ENCODE measurements around the gene OR1C1. TPM values are rescaled to one million over a fixed set of nuclear protein-coding genes. Genes with fewer than 3 reads are reported as not detected.
"Not testable (repeated sequence)": the region's sequence is repeated elsewhere in the genome, so short reads cannot be mapped to it uniquely, and the experiment has no call there.

Gene OR1C1
- total RNA-seq, 5 donors from 2014 or later (not counting 1 experiment from before 2014, with no cell fraction given) = not detected

DNA sequence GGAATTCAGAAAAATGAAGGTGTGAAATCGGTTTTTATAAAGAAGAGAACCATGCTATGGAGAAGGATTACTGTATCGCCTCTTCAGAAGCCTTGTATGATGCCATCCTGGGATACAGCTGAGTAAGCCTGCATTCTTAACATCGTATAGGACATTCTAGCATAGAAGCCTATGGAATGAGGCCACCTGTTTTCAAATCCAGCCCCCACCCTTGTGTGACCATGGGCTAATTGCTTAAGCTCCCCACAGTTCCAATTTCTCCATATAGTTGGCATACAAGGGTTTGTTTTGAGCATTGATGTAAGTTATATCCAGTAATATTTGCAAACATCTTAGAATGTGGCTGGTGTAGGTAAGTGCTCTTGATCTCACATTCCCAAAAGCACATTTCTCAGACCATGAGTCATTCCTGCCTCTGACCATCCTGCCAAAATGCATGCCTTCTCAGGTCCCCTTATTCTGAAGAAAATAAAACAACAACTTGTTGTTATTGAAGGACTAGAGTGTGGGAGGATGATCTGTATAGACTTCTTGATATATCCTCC, 13.9 kb downstream of the OR1C1 start:
- Histone ChIP-seq H3K27ac (ENCODE audit: low read length) (no peak overlapping the region), H3K27me3 (replicated peaks in 1 of 2; ENCODE audit: control insufficient read depth in 2 of 2, extremely low read depth in 1 of 2, insufficient read depth in 2 of 2, low read length in 1 of 2) (no peaks in the 10 kb centered on the region), H3K36me3 (ENCODE audit: control insufficient read depth in 2 of 2, extremely low read depth in 1 of 2, insufficient read depth in 1 of 2, low read length in 1 of 2) (no peaks in the 10 kb centered on the region), H3K4me3 (ENCODE audit: control insufficient read depth in 1 of 2, extremely low read depth in 1 of 2, low read length in 1 of 2) (no peak overlapping the region), H3K9me3 (no peaks in the 10 kb centered on the region), H3K4me1 (ENCODE audit: control insufficient read depth in 1 of 2, extremely low read depth in 1 of 2, insufficient read depth in 2 of 2, low read length in 2 of 2) (no peaks in the 10 kb centered on the region)
- CTCF ChIA-PET = interaction anchor here in 1 of 2 donors (0.6 kb wide), 1 partner anchor 1144 kb away, joined by 4 read pairs; no protein-coding TSS in a partner anchor
- no peak overlapping the region for H3K4me3 Mint-ChIP-seq
- no CpG with 5 or more reads among the region's 3 CpGs for WGBS (ENCODE audit: insufficient coverage)
- H3K9me3 Mint-ChIP-seq = peaks cover 9 to 17% (median 9%) of the 10 kb centered on the region in 3 donors
- DNase-seq = no peak
- H3K27ac Mint-ChIP-seq = no peak overlapping the region
- POLR2A ChIA-PET = no interaction called here
- no peaks in the 10 kb centered on the region for H3K27me3 Mint-ChIP-seq
- H3K36me3 Mint-ChIP-seq = no peaks in the 10 kb centered on the region
- ATAC-seq (replicated peaks in 1 of 4) = no peak
- no peaks in the 10 kb centered on the region for H3K4me1 Mint-ChIP-seq

DNA sequence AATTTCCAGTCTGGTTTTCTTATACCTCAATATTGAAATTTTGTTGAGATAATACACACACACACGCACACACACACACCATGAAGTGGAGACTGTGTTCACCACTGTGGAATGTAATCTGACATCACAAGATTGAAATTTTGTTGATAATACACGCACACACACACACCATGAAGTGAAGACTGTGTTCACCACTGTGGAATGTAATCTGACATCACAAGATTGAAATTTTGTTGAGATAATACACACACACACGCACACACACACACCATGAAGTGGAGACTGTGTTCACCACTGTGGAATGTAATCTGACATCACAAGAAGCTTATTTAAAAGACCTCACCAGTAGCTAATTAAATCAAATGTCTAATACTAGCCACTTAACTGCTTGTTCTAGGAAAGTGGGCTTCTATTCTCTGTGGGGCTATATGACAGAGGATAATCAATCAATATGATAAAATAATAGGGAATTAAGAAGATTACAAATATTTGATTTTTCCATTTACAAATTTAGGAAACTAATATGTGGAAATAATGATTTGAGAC, 18.1 kb downstream of the OR1C1 start:
- H3K4me1 Mint-ChIP-seq; POLR2A ChIA-PET; H3K4me3 ChIP-seq (ENCODE audit: control insufficient read depth in 1 of 2, extremely low read depth in 1 of 2, low read length in 1 of 2); H3K27me3 Mint-ChIP-seq; H3K27me3 ChIP-seq (replicated peaks in 1 of 2; ENCODE audit: control insufficient read depth in 2 of 2, extremely low read depth in 1 of 2, insufficient read depth in 2 of 2, low read length in 1 of 2); H3K9me3 Mint-ChIP-seq; CTCF ChIA-PET; H3K36me3 ChIP-seq (ENCODE audit: control insufficient read depth in 2 of 2, extremely low read depth in 1 of 2, insufficient read depth in 1 of 2, low read length in 1 of 2); H3K36me3 Mint-ChIP-seq; H3K4me3 Mint-ChIP-seq; H3K9me3 ChIP-seq; H3K27ac ChIP-seq (ENCODE audit: low read length); H3K4me1 ChIP-seq (ENCODE audit: control insufficient read depth in 1 of 2, extremely low read depth in 1 of 2, insufficient read depth in 2 of 2, low read length in 2 of 2); ATAC-seq (replicated peaks in 1 of 4); DNase-seq; H3K27ac Mint-ChIP-seq: not testable (repeated sequence)
- no CpG with 5 or more reads among the region's 3 CpGs for WGBS (ENCODE audit: insufficient coverage)

DNA sequence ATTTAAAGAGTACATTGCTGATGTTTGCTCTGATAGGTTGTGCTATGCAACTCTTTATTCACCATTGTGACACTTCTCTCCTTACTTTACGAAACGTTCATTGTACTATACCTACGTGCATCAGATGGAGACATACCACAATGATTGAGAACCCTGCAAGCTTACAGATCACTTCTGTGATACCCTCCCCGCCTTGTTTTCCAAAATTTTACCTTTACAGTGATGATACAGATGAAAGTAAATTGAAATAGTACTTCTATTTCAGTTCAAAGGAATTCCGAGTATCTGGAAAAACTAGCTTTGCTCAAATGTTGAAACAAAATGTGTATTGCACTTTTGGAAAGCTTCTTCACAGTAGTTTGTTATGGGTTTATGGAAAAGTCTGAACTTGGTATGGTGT, 18.6 kb downstream of the OR1C1 start:
- Mint-ChIP-seq H3K27me3 (no peaks in the 10 kb centered on the region), H3K4me1 (no peaks in the 10 kb centered on the region), H3K36me3 (no peaks in the 10 kb centered on the region), H3K4me3 (no peak overlapping the region), H3K27ac (no peak overlapping the region), H3K9me3 (peaks cover 0 to 2% (median 0%) of the 10 kb centered on the region in 3 donors)
- Histone ChIP-seq H3K4me1 (ENCODE audit: control insufficient read depth in 1 of 2, extremely low read depth in 1 of 2, insufficient read depth in 2 of 2, low read length in 2 of 2) (no peaks in the 10 kb centered on the region), H3K36me3 (ENCODE audit: control insufficient read depth in 2 of 2, extremely low read depth in 1 of 2, insufficient read depth in 1 of 2, low read length in 1 of 2) (no peaks in the 10 kb centered on the region), H3K9me3 (no peaks in the 10 kb centered on the region), H3K27ac (ENCODE audit: low read length) (no peak overlapping the region), H3K27me3 (replicated peaks in 1 of 2; ENCODE audit: control insufficient read depth in 2 of 2, extremely low read depth in 1 of 2, insufficient read depth in 2 of 2, low read length in 1 of 2) (no peaks in the 10 kb centered on the region), H3K4me3 (ENCODE audit: control insufficient read depth in 1 of 2, extremely low read depth in 1 of 2, low read length in 1 of 2) (no peak overlapping the region)
- ChIA-PET CTCF (no interaction called here), POLR2A (no interaction called here)
- no peak for DNase-seq
- no CpG with 5 or more reads among the region's 5 CpGs for WGBS (ENCODE audit: insufficient coverage)
- ATAC-seq (replicated peaks in 1 of 4) = no peak

DNA sequence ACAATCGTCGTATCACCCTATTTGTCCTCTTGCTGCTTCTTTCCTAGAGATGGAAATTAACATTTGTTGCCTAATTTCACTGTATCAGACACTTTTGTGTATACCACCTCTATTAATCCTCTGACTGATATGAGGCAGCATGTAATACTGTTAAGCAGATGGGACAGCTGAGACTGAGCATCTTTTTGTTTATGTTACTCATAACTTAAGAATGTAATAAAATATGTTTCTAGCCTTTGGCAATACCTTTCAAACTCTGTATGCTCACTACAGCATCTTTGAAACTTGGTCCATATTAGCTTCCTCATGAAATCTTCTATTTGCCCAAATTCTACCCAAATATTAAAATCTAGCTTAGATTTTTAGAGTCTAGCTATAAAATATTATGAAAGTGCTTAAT, 19.6 kb downstream of the OR1C1 start:
- H3K9me3 ChIP-seq = no peaks in the 10 kb centered on the region
- ATAC-seq (replicated peaks in 1 of 4) (no peak), DNase-seq (no peak)
- H3K27me3 ChIP-seq (replicated peaks in 1 of 2; ENCODE audit: control insufficient read depth in 2 of 2, extremely low read depth in 1 of 2, insufficient read depth in 2 of 2, low read length in 1 of 2) = no peaks in the 10 kb centered on the region
- CTCF ChIA-PET = no interaction called here
- Mint-ChIP-seq H3K27ac (no peak overlapping the region), H3K36me3 (no peaks in the 10 kb centered on the region), H3K27me3 (peaks cover 0 to 5% of the 10 kb centered on the region in 2 donors), H3K4me1 (no peaks in the 10 kb centered on the region), H3K9me3 (peaks cover 0 to 2% (median 0%) of the 10 kb centered on the region in 3 donors), H3K4me3 (no peak overlapping the region)
- H3K36me3 ChIP-seq (ENCODE audit: control insufficient read depth in 2 of 2, extremely low read depth in 1 of 2, insufficient read depth in 1 of 2, low read length in 1 of 2) = no peaks in the 10 kb centered on the region
- H3K27ac ChIP-seq (ENCODE audit: low read length) = no peak overlapping the region
- H3K4me3 ChIP-seq (ENCODE audit: control insufficient read depth in 1 of 2, extremely low read depth in 1 of 2, low read length in 1 of 2) = no peak overlapping the region
- no peaks in the 10 kb centered on the region for H3K4me1 ChIP-seq (ENCODE audit: control insufficient read depth in 1 of 2, extremely low read depth in 1 of 2, insufficient read depth in 2 of 2, low read length in 2 of 2)
- no CpG with 5 or more reads among the region's 2 CpGs for WGBS (ENCODE audit: insufficient coverage)
- POLR2A ChIA-PET = no interaction called here

DNA sequence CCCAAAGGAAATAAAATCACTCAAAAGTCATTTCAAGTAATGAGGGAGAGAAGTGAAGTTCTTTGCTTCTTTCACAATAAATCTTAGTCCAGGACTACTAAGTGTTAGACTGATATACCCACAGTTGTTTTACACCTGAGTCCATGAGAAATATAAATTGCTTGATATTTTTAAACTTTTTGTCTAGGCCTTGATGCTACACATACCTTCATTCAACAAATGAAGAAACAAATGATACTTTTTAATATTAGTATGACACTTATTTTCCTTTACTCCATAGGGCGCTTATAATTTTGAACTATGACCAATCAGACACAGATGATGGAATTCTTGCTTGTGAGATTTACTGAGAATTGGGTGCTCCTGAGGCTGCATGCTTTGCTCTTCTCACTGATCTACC, 22.0 kb downstream of the OR1C1 start, which contains the start of gene OR14K1:
TSS of gene OR14K1 (plus strand) at position 301 of the 400 bp plus-strand sequence. CDS start at position 301, 0 bp downstream.
- no CpG with 5 or more reads among the region's 1 CpG for WGBS (ENCODE audit: insufficient coverage)
- no peak within 1 kb of the TSS for H3K27ac Mint-ChIP-seq
- CTCF ChIA-PET = no interaction called here

DNA sequence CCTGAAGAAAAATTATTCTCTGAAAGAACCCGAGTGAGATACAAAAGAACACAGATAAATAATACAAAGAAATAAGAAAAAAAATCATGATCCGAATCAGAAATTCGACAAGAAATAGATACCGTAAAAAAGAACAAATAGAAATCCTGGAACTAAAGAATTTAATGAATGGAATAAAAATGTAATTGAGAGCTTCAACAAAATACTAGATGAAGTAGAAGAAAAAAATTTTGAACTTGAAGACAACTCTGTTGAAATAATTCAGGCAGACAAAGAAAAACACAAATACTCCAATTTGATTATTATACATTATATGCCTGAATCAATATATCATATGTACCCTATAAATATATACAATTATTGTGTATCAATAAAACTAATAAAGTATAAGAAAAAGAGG, 39.1 kb downstream of the OR1C1 start:
- H3K4me3 ChIP-seq (ENCODE audit: control insufficient read depth in 1 of 2, extremely low read depth in 1 of 2, low read length in 1 of 2) = no peak overlapping the region
- no peaks in the 10 kb centered on the region for H3K4me1 ChIP-seq (ENCODE audit: control insufficient read depth in 1 of 2, extremely low read depth in 1 of 2, insufficient read depth in 2 of 2, low read length in 2 of 2)
- POLR2A ChIA-PET = no interaction called here
- Mint-ChIP-seq H3K27ac (no peak overlapping the region), H3K36me3 (no peaks in the 10 kb centered on the region), H3K4me1 (no peaks in the 10 kb centered on the region), H3K4me3 (no peak overlapping the region), H3K9me3 (peaks cover 15 to 17% (median 16%) of the 10 kb centered on the region in 3 donors), H3K27me3 (no peaks in the 10 kb centered on the region)
- no peak for ATAC-seq (replicated peaks in 1 of 4)
- H3K9me3 ChIP-seq = no peaks in the 10 kb centered on the region
- no peaks in the 10 kb centered on the region for H3K36me3 ChIP-seq (ENCODE audit: control insufficient read depth in 2 of 2, extremely low read depth in 1 of 2, insufficient read depth in 1 of 2, low read length in 1 of 2)
- no peaks in the 10 kb centered on the region for H3K27me3 ChIP-seq (replicated peaks in 1 of 2; ENCODE audit: control insufficient read depth in 2 of 2, extremely low read depth in 1 of 2, insufficient read depth in 2 of 2, low read length in 1 of 2)
- no CpG with 5 or more reads among the region's 4 CpGs for WGBS (ENCODE audit: insufficient coverage)
- no peak overlapping the region for H3K27ac ChIP-seq (ENCODE audit: low read length)
- CTCF ChIA-PET = no interaction called here
- no peak for DNase-seq

More for the DNA sequence above, 22.0 kb downstream of the OR1C1 start, which contains the start of gene OR14K1:
- Histone ChIP-seq H3K4me1 (ENCODE audit: control insufficient read depth in 1 of 2, extremely low read depth in 1 of 2, insufficient read depth in 2 of 2, low read length in 2 of 2) (no peaks in the 10 kb centered on the region), H3K4me3 (ENCODE audit: control insufficient read depth in 1 of 2, extremely low read depth in 1 of 2, low read length in 1 of 2) (no peak within 1 kb of the TSS), H3K27me3 (replicated peaks in 1 of 2; ENCODE audit: control insufficient read depth in 2 of 2, extremely low read depth in 1 of 2, insufficient read depth in 2 of 2, low read length in 1 of 2) (no peaks in the 10 kb centered on the region), H3K27ac (ENCODE audit: low read length) (no peak within 1 kb of the TSS), H3K36me3 (ENCODE audit: control insufficient read depth in 2 of 2, extremely low read depth in 1 of 2, insufficient read depth in 1 of 2, low read length in 1 of 2) (no peaks in the 10 kb centered on the region), H3K9me3 (no peaks in the 10 kb centered on the region)
- Mint-ChIP-seq H3K4me3 (no peak within 1 kb of the TSS), H3K4me1 (no peaks in the 10 kb centered on the region), H3K36me3 (no peaks in the 10 kb centered on the region), H3K9me3 (peaks cover 0 to 2% (median 0%) of the 10 kb centered on the region in 3 donors), H3K27me3 (peaks cover 0 to 8% of the 10 kb centered on the region in 2 donors)
- ATAC-seq (replicated peaks in 1 of 4) (no peak), DNase-seq (no peak)
- POLR2A ChIA-PET = no interaction called here

Data from T-cell (primary cell).